K562 (cell line): Measurements from ENCODE around the gene POLR2L. TPM values are rescaled to one million over a fixed set of nuclear protein-coding genes. Genes with fewer than 3 reads are reported as not detected.

Source experiments
- CEBPG ChIP-seq, 3 experiments: fragments of 200-800 bp in 1 of 3; sonication (Bioruptor generic) in 1 of 3; sonication (generic) in 1 of 3; formaldehyde crosslinking in 1 of 3; IDR thresholded peaks in 2 of 3; conservative IDR thresholded peaks in 1 of 3; 2 replicates each; pipeline versions ENCODE4 v1.6.1 to v1.8.0; 2016 to 2022; ENCODE audit warnings: missing compliant biosample characterization in 2 of 3, missing genetic modification characterization in 2 of 3, mild to moderate bottlenecking in 1 of 3, missing genetic modification reagents in 1 of 3
- RCOR1 ChIP-seq, 2 experiments: IDR thresholded peaks; 2 replicates each; pipeline ENCODE4 v1.6.1; 2012; ENCODE audit warnings: low read depth in 2 of 2, low read length in 2 of 2, borderline replicate concordance in 1 of 2, improper control_type of control experiment in 1 of 2
- RNF219 ChIP-seq: fragments of 250-450 bp; sonication (Bioruptor Pico); IDR thresholded peaks from 2 replicates; pipeline ENCODE4 v1.5.0; 2022; ENCODE audit warnings: mild to moderate bottlenecking
- SFPQ ChIP-seq: fragments of 200-400 bp; formaldehyde crosslinking; IDR thresholded peaks from 2 replicates; pipeline ENCODE4 v1.6.1; 2017; ENCODE audit warnings: mild to moderate bottlenecking, low read depth, low read length, moderate library complexity
- SIX5 ChIP-seq, 2 experiments: IDR thresholded peaks; 2 replicates each; pipeline ENCODE4 v1.6.1; 2011; ENCODE audit warnings: low read length in 2 of 2, borderline replicate concordance in 1 of 2, low read depth in 1 of 2, mild to moderate bottlenecking in 1 of 2, moderate library complexity in 1 of 2; ENCODE audit not compliant: insufficient read depth in 1 of 2
- ZC3H4 ChIP-seq: sonication (generic); formaldehyde crosslinking; IDR thresholded peaks from 2 replicates; pipeline ENCODE4 v1.9.0; 2021; ENCODE audit warnings: missing genetic modification reagents, borderline replicate concordance
- ZNF584 ChIP-seq: fragments of 200-800 bp; sonication (Bioruptor generic); IDR thresholded peaks from 2 replicates; pipeline ENCODE4 v1.6.1; 2016; ENCODE audit warnings: low read depth, mild to moderate bottlenecking, missing genetic modification characterization, missing compliant biosample characterization
- polyA plus RNA-seq, 8 experiments: library from polyadenylated mRNA; depleted of rRNA in 4 of 8; stranded (reverse) in 5 of 8; unstranded in 3 of 8; fragments of >200 nt; fragmentation: Nextera tagmentation in 2 of 8; fragmentation: Illumina TruSeq in 1 of 8; extraction: Ambion mirVana in 2 of 8; extraction: Trizol in 1 of 8; gene quantifications; 2 replicates each; pipeline versions ENCODE4 v1.2.1 to v1.2.3, GENCODE V29; 2011 to 2014; ENCODE audit warnings: inconsistent platforms in 1 of 8, missing spikeins in 1 of 8
- total RNA-seq, 7 experiments: library from RNA; depleted of rRNA in 6 of 7; stranded (reverse); fragments of >200 nt in 6 of 7; fragmentation: Illumina TruSeq in 2 of 7; extraction: Trizol in 2 of 7; gene quantifications; 2 replicates each; pipeline versions ENCODE4 v1.2.1 to v1.2.3, GENCODE V29; 2011 to 2021; ENCODE audit warnings: low replicate concordance in 1 of 7

POLR2L gene
- total and polyA plus RNA-seq, 9 of the 15 experiments (the other 6 are each of a cell fraction or from before 2014, with no cell fraction given) = 38.3 to 688 (median 108) TPM

- no peak for TF ChIP-seq SIX5 (IDR thresholded peaks at IDR 0.05; ENCODE audit: borderline replicate concordance in 1 of 2, insufficient read depth in 1 of 2, low read depth in 1 of 2, low read length in 2 of 2)
- TF ChIP-seq SFPQ = no peak
- TF ChIP-seq RNF219 (CRISPR knock-in tag) = no peak
- no peak for TF ChIP-seq ZNF584 (CRISPR knock-in tag)
- TF ChIP-seq CEBPG (CRISPR knock-in tag; IDR thresholded peaks at IDR 0.05) = no peak
- TF ChIP-seq CEBPG (tag; conservative IDR thresholded peaks at IDR 0.05 in 1 of 2, IDR thresholded peaks at IDR 0.05 in 1 of 2) = no peak
- no peak for TF ChIP-seq RCOR1 (IDR thresholded peaks at IDR 0.05; ENCODE audit: borderline replicate concordance in 1 of 2, low read depth in 2 of 2, low read length in 2 of 2)
- TF ChIP-seq ZC3H4 (CRISPR knock-in tag) = no peak
Observed at GRCh38 chr11:855330-855674, 13.0 kb upstream of the POLR2L start (continued).
